NCI-H748 (cell line): Measurements from ENCODE around the gene ADRA2C.

ENCODE experiments used
- DNase-seq: peaks from one replicate; lab custom pipeline; 2025; ENCODE audit not compliant: unreplicated experiment; lab: John Stamatoyannopoulos, UW

Gene ADRA2C

GRCh38 chr4:3791910-3792542, 25.8 kb downstream of the ADRA2C start:
- no peak for DNase-seq

- peak; percentile 27 for DNase-seq
Measured at GRCh38 chr4:3792813-3793212, 26.6 kb downstream of the ADRA2C start.

- DNase-seq: no peak
Measured at GRCh38 chr4:3793545-3793944, 27.4 kb downstream of the ADRA2C start.

- no peak for DNase-seq
Measured at GRCh38 chr4:3796960-3797359, 30.8 kb downstream of the ADRA2C start.

- no peak for DNase-seq
Measured at GRCh38 chr4:3797831-3798790, 31.9 kb downstream of the ADRA2C start.

- no peak for DNase-seq
Measured at GRCh38 chr4:3799496-3799895, 33.3 kb downstream of the ADRA2C start.

- DNase-seq: no peak
Measured at GRCh38 chr4:3800351-3800750, 34.2 kb downstream of the ADRA2C start.

GRCh38 chr4:3801521-3801920, 35.3 kb downstream of the ADRA2C start:
- no peak for DNase-seq

GRCh38 chr4:3801931-3802550, 35.9 kb downstream of the ADRA2C start:
- peak; percentile 38 for DNase-seq

GRCh38 chr4:3802571-3803474, 36.6 kb downstream of the ADRA2C start:
- no peak for DNase-seq

- no peak for DNase-seq
Measured at GRCh38 chr4:3803475-3803847, 37.3 kb downstream of the ADRA2C start.

GRCh38 chr4:3803946-3804345, 37.8 kb downstream of the ADRA2C start:
- no peak for DNase-seq

GRCh38 chr4:3805026-3805425, 38.8 kb downstream of the ADRA2C start:
- no peak for DNase-seq

GRCh38 chr4:3805731-3806130, 39.5 kb downstream of the ADRA2C start:
- no peak for DNase-seq

GRCh38 chr4:3807311-3807710, 41.1 kb downstream of the ADRA2C start:
- DNase-seq: no peak

- DNase-seq: no peak
Measured at GRCh38 chr4:3807822-3808496, 41.8 kb downstream of the ADRA2C start.

GRCh38 chr4:3808597-3808996, 42.4 kb downstream of the ADRA2C start:
- no peak for DNase-seq

GRCh38 chr4:3809028-3809427, 42.8 kb downstream of the ADRA2C start:
- no peak for DNase-seq

GRCh38 chr4:3809451-3810110, 43.4 kb downstream of the ADRA2C start:
- DNase-seq: no peak
